ENCODE measurements around the gene AEN. TPM values are rescaled to one million over a fixed set of nuclear protein-coding genes. Genes with fewer than 3 reads are reported as not detected.

Gene AEN
- total RNA-seq, 1 donor from 2014 or later: 34.6 TPM

DNA sequence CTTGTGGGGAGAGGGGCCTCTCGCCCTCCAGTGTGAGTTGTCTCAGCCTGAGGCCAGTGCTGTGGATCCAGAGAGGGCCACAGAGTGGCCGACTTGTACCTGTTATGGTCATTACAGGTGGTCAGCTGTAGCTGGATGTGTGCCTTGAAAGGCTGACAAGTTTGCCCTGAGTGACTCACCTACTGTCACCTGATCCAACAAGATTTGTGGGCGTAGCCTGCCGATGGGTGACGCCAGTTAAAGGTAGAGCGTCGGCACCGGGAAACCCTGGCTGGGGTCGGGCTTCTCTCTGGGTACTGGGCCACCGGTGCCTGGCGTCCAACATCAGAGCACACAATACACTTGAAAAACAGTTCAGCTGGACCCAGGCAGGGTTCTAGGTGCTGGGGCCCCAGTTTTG, 14.9 kb downstream of the AEN start:
- Histone ChIP-seq H3K9me3 (no peaks in the 10 kb centered on the region), H3K27me3 (no peaks in the 10 kb centered on the region), H3K36me3 (peaks cover 31% of the 10 kb centered on the region), H3K27ac (peak overlapping the region; percentile 96), H3K4me3 (peak overlapping the region; percentile 10), H3K4me1 (peaks cover 50% of the 10 kb centered on the region)
- ATAC-seq (peak; percentile 1), DNase-seq (no peak)
- TF ChIP-seq, protein P1, sequence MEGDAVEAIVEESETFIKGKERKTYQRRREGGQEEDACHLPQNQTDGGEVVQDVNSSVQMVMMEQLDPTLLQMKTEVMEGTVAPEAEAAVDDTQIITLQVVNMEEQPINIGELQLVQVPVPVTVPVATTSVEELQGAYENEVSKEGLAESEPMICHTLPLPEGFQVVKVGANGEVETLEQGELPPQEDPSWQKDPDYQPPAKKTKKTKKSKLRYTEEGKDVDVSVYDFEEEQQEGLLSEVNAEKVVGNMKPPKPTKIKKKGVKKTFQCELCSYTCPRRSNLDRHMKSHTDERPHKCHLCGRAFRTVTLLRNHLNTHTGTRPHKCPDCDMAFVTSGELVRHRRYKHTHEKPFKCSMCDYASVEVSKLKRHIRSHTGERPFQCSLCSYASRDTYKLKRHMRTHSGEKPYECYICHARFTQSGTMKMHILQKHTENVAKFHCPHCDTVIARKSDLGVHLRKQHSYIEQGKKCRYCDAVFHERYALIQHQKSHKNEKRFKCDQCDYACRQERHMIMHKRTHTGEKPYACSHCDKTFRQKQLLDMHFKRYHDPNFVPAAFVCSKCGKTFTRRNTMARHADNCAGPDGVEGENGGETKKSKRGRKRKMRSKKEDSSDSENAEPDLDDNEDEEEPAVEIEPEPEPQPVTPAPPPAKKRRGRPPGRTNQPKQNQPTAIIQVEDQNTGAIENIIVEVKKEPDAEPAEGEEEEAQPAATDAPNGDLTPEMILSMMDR (IDR thresholded peaks at IDR 0.05): no peak
- intact Hi-C loops (cut with DNase I): no loop called here

DNA sequence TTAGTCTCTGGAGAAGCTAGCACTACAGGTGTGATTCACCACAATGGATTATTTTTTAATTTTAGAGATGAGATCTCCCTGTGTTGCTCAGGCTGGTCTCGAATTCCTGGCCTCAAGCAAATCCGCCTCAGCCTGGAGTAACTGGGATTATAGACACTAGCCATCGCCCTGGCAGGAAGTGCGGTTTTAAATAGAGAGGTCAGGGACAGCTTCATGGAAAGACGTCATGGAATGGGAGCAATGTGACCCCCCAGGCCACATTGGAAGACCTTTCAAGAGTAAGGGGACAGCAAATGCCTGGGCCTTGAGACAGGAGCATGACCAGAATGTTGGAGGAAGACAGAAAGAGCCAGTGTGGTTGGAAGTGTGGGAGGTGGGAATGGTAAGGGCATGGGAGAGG, 15.5 kb downstream of the AEN start:
- intact Hi-C loops (cut with DNase I): no loop called here
- Histone ChIP-seq H3K4me3 (no peak overlapping the region), H3K36me3 (peaks cover 25% of the 10 kb centered on the region), H3K9me3 (no peaks in the 10 kb centered on the region), H3K4me1 (peaks cover 48% of the 10 kb centered on the region), H3K27ac (peak overlapping the region; percentile 96), H3K27me3 (no peaks in the 10 kb centered on the region)
- ATAC-seq: no peak
- TF ChIP-seq, protein P1 (IDR thresholded peaks at IDR 0.05): no peak
- no peak for DNase-seq

DNA sequence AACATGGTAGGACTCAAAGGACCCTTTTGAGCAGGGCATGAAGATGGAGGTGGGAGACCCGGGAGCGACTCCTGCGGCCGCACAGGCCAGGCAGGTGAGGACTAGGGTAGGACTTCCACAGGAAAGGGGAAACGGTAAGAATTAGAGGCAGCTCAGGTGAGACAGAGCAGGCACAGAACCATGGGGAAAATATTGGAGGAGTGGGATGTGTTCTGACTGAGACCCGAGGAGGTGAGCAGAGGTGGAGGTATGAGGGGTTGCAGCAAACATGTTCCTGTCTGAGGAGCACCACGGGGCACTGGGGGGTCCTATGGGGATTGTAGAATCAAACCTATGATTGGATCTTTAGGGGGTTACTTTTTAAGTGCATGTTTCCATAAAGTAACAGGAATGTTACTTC, 16.3 kb downstream of the AEN start:
- Histone ChIP-seq H3K4me3 (no peak overlapping the region), H3K27ac (peak overlapping the region; percentile 96)
- DNase-seq: no peak

DNA sequence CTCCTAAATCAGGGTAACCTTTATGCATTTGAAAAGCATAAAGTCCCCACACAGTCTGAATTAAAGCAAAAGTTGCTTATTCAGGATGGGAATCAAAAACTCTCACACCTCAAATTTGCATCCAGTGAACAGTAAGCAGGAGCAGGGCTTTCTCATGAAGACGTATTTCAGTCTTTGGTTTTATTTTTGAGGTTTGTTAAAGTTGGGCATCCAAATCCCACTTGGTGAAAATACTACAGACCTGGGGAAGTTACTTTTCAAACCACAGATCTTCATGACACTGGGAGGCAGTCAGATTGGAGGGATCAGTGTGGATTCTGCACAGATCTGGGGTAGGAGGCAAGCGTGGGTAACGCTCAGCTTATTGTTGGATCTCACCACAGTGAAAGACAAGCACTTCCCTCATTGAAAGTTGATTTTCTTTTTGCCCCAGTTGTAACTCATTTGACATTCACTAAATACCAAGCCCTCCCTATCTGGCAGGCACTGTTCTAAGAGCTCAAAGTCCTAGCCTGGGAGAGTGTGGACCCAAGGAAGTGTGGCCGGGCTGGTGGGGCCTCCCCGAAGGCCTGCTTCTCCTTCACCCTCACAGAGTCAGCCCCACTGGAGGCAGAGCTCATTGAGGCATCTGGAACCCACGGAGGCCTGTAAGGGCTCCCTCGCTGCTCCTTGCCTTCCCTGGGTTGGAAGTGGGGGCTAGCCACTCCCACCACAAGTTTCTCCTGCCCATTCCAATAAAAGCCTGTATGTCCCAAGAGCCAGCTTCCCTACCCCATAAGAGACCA, 16.9 kb downstream of the AEN start:
- H3K4me3 ChIP-seq: peak overlapping the region; percentile 57
- TF ChIP-seq, protein P1 (IDR thresholded peaks at IDR 0.05): no peak
- no peaks in the 10 kb centered on the region for H3K9me3 ChIP-seq
- peak overlapping the region; percentile 96 for H3K27ac ChIP-seq
- H3K36me3 ChIP-seq: peaks cover 11% of the 10 kb centered on the region
- intact Hi-C loops (cut with DNase I): no loop called here
- ATAC-seq (peak; percentile 0), DNase-seq (no peak)
- peaks cover 48% of the 10 kb centered on the region for H3K4me1 ChIP-seq
- H3K27me3 ChIP-seq: no peaks in the 10 kb centered on the region

More for the DNA sequence above, 16.3 kb downstream of the AEN start:
- Histone ChIP-seq H3K9me3 (no peaks in the 10 kb centered on the region), H3K36me3 (peaks cover 17% of the 10 kb centered on the region), H3K4me1 (peaks cover 48% of the 10 kb centered on the region), H3K27me3 (no peaks in the 10 kb centered on the region)
- ATAC-seq: no peak
- intact Hi-C loops (cut with DNase I): no loop called here
- TF ChIP-seq, protein P1 (IDR thresholded peaks at IDR 0.05): no peak

DNA sequence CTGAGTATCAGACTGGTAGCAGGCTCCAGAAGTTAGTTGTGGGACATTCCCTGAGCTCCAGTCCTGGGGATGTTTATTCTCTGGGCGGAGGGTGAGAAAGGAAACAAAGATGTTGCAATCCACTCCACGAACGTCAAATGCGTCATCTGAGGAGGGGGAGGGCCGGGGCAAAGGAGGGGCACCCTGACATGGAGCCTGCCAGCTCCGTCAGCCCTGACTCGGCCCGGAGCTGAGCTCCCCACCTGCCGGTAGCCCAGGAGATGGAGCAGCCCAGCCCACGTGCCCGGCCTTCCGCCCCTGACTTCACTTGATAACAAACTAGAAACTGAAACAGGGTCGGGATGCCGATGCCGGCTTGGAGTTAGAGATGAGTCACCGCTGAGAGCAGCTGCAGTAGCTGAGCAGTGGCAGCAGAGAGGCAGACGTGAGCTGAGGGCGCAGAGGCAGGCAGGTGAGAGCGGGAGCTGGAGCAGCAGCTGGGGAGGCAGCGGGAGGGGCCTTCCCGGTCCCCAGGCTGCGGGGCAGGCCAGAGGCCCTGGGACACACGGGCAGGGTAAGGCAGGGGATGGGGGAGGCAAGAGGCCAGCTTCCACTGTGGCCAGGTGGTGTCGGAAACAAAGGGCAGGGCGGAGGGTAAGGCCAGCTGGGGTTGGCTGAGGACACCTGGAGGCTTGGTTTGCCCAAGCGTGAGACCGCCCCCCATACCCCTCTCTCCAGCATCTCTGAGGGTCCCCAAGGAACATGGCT, 17.7 kb downstream of the AEN start, which contains the start of gene ISG20:
Gene ISG20 (plus strand): TSS at position 391 of the 747 bp plus-strand sequence. CDS start 351 bp downstream, at position 742.
- TF ChIP-seq, protein P1 (IDR thresholded peaks at IDR 0.05): peak; percentile 51
- DNase-seq (peak; percentile 97), ATAC-seq (peak; percentile 94)
- intact Hi-C loops (cut with DNase I): no loop called here
- Histone ChIP-seq H3K4me3 (peak within 1 kb of the TSS; percentile 57), H3K9me3 (no peaks in the 10 kb centered on the region), H3K27me3 (no peaks in the 10 kb centered on the region), H3K36me3 (peaks cover 11% of the 10 kb centered on the region), H3K4me1 (peaks cover 48% of the 10 kb centered on the region), H3K27ac (peak within 1 kb of the TSS; percentile 96)
